Effector memory CD4-positive, alpha-beta T cell (primary cell): Measurements from ENCODE around the gene PTCHD1.

Experiments used
- DNase-seq, 3 donors: peaks; one replicate each; pipeline ENCODE4 v3.0.0-alpha.2; 2020
- H3K27ac ChIP-seq: 2 replicates; pipeline ENCODE4 v1.7.0; 2013; ENCODE audit warnings: mild to moderate bottlenecking, low read length, moderate library complexity; ENCODE audit not compliant: insufficient read depth, poor library complexity, severe bottlenecking
- H3K27me3 ChIP-seq: replicated peaks from 2 replicates; pipeline ENCODE4 v1.7.0; 2013; ENCODE audit warnings: mild to moderate bottlenecking, low read length; ENCODE audit not compliant: insufficient read depth, control insufficient read depth, poor library complexity, severe bottlenecking
- H3K36me3 ChIP-seq: 2 replicates; pipeline ENCODE4 v1.7.0; 2013; ENCODE audit warnings: mild to moderate bottlenecking, low read length, moderate library complexity; ENCODE audit not compliant: control insufficient read depth, insufficient read depth
- H3K4me1 ChIP-seq: 2 replicates; pipeline ENCODE4 v1.7.0; 2013; ENCODE audit warnings: low read length, mild to moderate bottlenecking; ENCODE audit not compliant: control insufficient read depth, insufficient read depth, poor library complexity, severe bottlenecking
- H3K4me3 ChIP-seq: 2 replicates; pipeline ENCODE4 v1.7.0; 2013; ENCODE audit warnings: low read length, low read depth, mild to moderate bottlenecking; ENCODE audit not compliant: insufficient read depth, poor library complexity, severe bottlenecking
- H3K9me3 ChIP-seq: 2 replicates; pipeline ENCODE4 v1.7.0; 2013; ENCODE audit warnings: mild to moderate bottlenecking, low read length, moderate library complexity; ENCODE audit not compliant: control insufficient read depth

The PTCHD1 gene

DNA sequence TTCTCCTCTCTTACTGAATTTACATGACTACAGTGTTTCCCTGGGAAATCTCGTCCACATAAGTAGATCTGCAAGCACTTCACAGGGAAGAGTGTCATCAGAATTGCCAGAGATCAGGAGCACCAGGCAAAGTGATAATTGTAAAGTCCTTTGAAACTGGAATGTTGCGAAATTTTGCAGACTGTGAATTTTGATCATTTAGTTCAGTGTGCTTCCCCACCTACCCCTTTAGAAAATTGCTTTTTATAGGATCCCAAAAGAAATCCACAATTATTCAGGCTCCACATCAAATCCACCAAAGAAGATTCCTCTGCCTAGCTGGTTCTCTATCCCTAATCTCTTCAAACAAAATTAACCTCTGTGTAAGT lies 10.2 kb downstream of the PTCHD1 start:
- no peak for DNase-seq
- Histone ChIP-seq H3K4me1 (no peaks in the 10 kb centered on the region), H3K4me3 (no peak overlapping the region), H3K9me3 (no peaks in the 10 kb centered on the region), H3K27ac (no peak overlapping the region), H3K36me3 (no peaks in the 10 kb centered on the region), H3K27me3 (no peaks in the 10 kb centered on the region)

DNA sequence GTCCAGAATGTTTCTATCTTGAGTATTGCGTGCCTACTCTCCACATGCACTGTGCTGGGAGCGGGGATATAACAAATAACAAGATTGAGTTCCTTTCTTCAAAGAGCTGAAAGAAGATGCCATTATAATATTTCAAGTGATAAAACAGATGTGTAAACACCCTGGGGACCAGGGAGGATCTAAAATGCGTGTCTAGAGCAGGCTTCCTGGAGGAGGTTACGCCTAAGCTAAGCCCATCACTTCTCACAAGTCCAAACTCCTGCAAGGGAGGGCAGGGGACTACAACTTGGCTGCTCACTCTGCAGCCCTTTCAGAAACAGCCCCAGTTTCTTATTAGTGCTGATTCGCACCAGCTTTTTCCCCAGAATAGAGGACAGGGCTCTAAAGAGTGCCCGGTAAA lies 21.5 kb downstream of the PTCHD1 start:
- Histone ChIP-seq H3K9me3 (no peaks in the 10 kb centered on the region), H3K36me3 (no peaks in the 10 kb centered on the region), H3K27me3 (no peaks in the 10 kb centered on the region), H3K4me1 (no peaks in the 10 kb centered on the region), H3K27ac (no peak overlapping the region), H3K4me3 (no peak overlapping the region)
- DNase-seq = no peak

DNA sequence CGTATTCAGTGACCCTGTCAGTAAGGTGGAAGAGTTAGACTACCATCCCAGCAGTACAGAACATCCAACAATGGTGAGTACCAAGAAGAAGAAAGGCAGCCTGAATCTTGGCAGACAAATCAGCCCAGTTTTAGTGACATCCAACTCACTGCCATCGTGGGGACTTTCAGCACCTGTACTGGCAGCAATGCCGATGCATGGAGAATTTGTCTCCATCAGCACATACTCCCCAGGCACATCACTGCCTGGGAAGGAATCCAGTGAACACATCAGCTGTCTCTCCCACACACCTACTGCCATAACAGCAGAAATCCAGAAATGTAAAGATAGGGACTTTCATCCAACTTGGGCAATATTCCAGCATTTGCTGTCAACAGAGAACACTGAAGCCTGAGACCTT lies 29.8 kb downstream of the PTCHD1 start:
- no peaks in the 10 kb centered on the region for H3K27me3 ChIP-seq
- DNase-seq = no peak
- H3K4me3 ChIP-seq = no peak overlapping the region
- no peak overlapping the region for H3K27ac ChIP-seq
- H3K36me3 ChIP-seq = no peaks in the 10 kb centered on the region
- H3K9me3 ChIP-seq = no peaks in the 10 kb centered on the region
- no peaks in the 10 kb centered on the region for H3K4me1 ChIP-seq

DNA sequence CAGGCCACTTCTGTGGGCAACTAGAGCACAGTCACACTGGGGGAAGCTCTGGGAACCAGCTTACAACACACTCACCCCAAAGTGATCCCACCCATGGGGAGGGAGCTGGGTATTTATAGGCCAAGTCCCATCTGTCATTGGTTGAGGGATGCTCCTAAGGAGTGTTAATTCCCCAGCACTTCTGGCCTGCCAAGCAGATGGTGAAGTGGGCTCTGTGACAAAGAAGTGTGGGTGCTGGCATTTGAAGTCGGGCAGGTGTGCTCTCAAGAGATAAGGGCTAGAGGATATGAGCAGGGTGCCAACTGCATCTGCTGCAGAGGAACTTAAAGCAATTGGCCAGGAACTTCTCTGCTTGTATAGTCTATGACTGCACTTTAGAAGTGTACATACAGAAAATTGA lies 30.9 kb downstream of the PTCHD1 start:
- DNase-seq = no peak
- Histone ChIP-seq H3K36me3 (no peaks in the 10 kb centered on the region), H3K4me3 (no peak overlapping the region), H3K27me3 (no peaks in the 10 kb centered on the region), H3K4me1 (no peaks in the 10 kb centered on the region), H3K27ac (no peak overlapping the region), H3K9me3 (no peaks in the 10 kb centered on the region)

DNA sequence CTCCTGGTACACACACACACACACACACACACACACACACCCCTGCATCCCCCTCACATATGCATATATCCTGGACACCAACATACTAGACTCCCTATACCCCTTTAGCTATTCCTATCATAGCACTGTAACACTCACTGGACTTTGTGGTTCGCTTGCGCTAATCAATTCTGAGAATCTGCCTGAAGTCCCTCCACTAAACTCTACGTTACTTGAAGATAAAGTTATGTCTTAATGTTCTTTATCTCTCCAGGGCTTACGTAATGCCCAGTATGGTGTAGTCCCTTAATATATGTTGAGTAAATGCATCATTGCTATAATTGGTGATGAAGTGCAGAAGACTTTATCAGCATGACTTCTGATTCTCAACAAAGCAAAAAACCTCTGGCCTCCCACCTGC lies 32.3 kb downstream of the PTCHD1 start:
- Histone ChIP-seq H3K4me1 (no peaks in the 10 kb centered on the region), H3K4me3 (no peak overlapping the region), H3K27me3 (no peaks in the 10 kb centered on the region), H3K9me3 (no peaks in the 10 kb centered on the region), H3K36me3 (no peaks in the 10 kb centered on the region), H3K27ac (no peak overlapping the region)
- DNase-seq = no peak

DNA sequence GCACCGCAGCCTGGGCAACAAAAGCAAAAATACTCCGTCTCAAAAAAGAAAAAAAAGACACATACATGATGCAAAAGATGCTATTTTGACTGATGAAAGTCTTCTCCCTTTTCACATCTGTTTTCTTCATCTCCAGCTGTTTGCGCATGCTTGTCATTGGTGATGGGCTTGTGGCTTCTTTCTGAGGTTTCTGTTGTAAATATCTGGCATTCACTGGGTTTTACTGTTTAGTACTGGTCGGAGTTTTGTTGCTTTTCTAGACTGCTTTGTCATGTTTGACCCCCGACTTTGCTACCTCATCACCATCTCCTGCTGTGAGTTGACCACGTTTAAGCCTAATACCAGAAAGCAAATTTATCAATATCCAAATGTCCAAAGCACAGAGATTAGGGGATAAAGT lies 34.4 kb downstream of the PTCHD1 start:
- no peaks in the 10 kb centered on the region for H3K4me1 ChIP-seq
- H3K27me3 ChIP-seq = no peaks in the 10 kb centered on the region
- no peak overlapping the region for H3K27ac ChIP-seq
- no peak overlapping the region for H3K4me3 ChIP-seq
- no peak for DNase-seq
- H3K36me3 ChIP-seq = no peaks in the 10 kb centered on the region
- H3K9me3 ChIP-seq = no peaks in the 10 kb centered on the region

DNA sequence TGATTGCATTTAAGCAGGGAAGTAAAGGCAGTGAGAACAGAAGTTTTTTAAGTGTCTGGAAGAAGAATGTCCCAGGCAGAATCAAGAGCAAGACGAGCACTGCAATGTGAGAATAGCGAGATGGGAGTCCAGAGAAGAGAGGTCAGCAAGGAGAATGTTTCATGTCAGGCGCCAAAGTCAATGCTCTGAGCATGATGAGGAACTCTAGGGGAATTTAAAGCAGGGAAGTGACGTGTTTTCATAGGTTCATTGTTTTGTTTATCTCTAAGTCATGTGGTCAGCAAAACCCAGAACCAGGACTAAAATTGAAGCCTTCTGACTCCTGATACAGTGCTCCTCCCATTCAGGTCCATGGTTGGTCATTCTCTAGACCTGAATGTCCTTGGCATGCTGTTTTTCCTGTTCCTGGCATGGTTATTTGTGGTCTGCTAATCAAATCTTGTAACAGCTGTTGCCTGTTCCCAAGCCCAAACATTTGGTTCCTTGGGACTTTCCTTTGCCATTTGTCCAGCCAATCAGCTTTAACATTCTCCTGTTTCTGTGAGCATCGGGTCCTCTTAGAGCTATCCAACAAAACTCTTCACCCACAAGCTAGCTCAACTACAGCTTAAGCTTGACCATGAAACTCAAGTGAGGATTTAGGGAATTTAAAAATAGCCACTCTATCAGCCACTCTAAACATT lies 37.7 kb downstream of the PTCHD1 start:
- no peaks in the 10 kb centered on the region for H3K4me1 ChIP-seq
- H3K4me3 ChIP-seq = no peak overlapping the region
- H3K27ac ChIP-seq = no peak overlapping the region
- no peaks in the 10 kb centered on the region for H3K27me3 ChIP-seq
- H3K9me3 ChIP-seq = no peaks in the 10 kb centered on the region
- no peak for DNase-seq
- no peaks in the 10 kb centered on the region for H3K36me3 ChIP-seq

DNA sequence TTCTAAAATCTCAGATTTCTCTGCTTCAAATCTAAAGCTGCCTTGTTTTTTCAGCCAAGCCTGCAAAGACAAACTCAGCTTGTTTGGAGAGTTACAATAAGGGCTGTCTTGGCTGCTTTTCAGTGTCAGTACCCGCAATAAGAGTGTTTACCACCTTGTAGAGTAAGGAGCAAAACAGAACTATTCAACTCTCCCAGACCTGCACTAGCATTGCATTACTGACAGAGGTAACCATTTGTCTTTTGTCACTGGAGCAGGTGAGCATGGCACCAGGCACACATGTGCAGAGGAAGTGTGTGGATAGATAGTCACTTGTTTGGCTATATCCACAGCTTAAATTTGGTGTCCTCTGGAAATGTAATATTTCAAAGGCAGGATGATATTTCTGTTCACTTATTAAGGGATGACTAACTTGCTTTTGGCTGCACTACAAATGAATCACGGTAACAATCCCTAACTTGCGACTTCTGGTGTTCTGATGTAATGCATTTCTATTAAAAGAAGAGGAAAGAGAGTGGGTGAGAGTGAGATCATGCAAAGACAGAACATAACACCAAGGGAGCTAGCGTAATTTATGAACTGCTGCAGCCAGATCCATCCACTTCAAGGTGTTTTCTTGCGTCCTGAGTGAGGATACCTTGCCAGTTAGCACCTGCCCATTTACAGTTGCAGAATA lies 38.6 kb downstream of the PTCHD1 start:
- Histone ChIP-seq H3K4me3 (no peak overlapping the region), H3K27me3 (no peaks in the 10 kb centered on the region), H3K36me3 (no peaks in the 10 kb centered on the region), H3K27ac (no peak overlapping the region), H3K9me3 (no peaks in the 10 kb centered on the region), H3K4me1 (no peaks in the 10 kb centered on the region)
- DNase-seq = no peak

DNA sequence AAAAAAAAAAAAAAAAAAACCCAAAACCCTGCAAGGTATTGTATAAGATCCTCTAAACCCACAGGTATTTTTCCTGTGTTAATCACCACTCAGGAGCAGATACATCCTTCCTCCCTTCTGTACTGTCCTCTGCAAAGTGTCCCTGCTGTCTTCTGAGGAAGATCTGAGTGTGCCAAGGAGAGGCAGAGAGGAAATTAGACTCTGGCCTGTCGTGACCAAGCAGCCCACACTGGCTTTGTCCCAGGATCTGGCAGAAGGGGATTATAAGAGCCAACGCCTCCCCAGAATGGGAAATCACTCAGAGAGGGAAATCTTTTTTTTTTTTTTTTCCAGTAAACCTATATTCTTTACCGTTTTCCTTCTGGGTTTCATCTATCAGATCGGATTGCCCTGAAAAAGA lies 39.6 kb downstream of the PTCHD1 start:
- Histone ChIP-seq H3K27ac (no peak overlapping the region), H3K9me3 (no peaks in the 10 kb centered on the region), H3K36me3 (no peaks in the 10 kb centered on the region), H3K4me3 (no peak overlapping the region), H3K4me1 (no peaks in the 10 kb centered on the region), H3K27me3 (no peaks in the 10 kb centered on the region)
- no peak for DNase-seq

DNA sequence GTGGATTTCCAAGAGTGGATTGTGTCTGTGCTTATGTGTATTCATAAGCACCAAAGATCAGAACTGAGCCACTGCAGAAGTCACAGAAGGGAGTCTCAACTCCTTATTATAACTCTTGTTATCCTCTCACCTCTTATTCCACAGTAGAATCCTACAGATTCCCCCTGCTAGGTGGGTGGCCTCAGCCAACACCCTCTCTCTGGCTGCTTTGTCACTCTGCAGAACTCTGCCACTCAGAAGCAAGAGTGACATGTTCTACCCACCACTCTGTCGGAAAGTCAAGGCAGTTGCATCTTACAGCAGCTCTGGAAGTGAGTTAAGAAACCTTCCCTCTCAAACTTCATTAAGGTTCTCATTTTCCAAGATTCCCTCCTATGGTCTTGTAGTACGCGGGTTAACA lies 41.9 kb downstream of the PTCHD1 start:
- Histone ChIP-seq H3K4me3 (no peak overlapping the region), H3K4me1 (no peaks in the 10 kb centered on the region), H3K9me3 (no peaks in the 10 kb centered on the region), H3K36me3 (no peaks in the 10 kb centered on the region), H3K27me3 (no peaks in the 10 kb centered on the region), H3K27ac (no peak overlapping the region)
- no peak for DNase-seq
